Activated T-cell treated with anti-CD3 and anti-CD28 coated beads for 24 hours (primary cell): ENCODE data around the gene ZNF160.
"Not testable (repeated sequence)": the region's sequence is repeated elsewhere in the genome, so short reads cannot be mapped to it uniquely, and the experiment has no call there.

ENCODE experiments used
- DNase-seq: peaks from one replicate; pipeline ENCODE4 v3.0.0-alpha.2; 2020; ENCODE audit warnings: low read depth

ZNF160 gene

GRCh38 chr19:53091413-53092254 is 11.6 kb downstream of the ZNF160 start:
- DNase-seq = no peak

- DNase-seq = no peak
Measured at GRCh38 chr19:53088091-53088490, 15.1 kb downstream of the ZNF160 start.

DNA sequence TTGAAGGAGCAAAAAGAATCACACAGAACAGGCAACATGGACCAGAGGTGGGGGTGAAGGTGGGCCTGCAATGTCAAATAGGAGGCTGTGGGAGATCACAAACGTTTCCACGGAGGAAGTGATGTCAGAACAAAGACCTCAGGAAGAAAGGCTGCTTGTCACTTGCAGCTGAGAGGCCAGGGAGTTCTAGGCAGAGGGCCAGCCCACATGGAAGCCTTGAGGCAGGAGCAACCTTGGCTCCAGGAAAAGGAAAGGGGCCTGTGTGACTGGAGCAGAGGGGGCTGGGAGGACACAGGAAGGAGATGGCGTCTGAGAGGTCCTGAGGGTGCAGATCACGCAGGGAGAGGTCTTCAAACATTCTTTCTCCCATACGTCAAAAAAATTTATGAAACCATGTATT is 16.3 kb downstream of the ZNF160 start:
- no peak for DNase-seq

DNA sequence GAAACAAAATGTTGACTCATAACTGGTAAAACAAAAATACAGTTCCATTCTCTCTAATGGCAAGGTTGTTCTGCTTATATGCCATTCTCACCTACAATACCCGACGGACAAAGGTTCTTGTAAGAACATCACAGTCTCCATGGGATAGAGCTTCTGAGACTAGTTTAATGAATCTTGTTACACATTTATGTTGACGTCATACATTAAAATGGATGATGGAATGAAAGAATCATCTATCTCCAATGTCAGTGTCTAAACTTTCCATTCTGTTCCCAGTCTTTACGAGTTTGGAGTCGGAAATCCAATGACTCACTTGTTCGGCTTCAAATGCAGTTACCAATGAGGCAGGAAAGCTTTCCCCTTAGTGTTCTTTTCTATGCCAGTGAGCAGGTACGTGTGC is 17.7 kb downstream of the ZNF160 start:
- no peak for DNase-seq

DNA sequence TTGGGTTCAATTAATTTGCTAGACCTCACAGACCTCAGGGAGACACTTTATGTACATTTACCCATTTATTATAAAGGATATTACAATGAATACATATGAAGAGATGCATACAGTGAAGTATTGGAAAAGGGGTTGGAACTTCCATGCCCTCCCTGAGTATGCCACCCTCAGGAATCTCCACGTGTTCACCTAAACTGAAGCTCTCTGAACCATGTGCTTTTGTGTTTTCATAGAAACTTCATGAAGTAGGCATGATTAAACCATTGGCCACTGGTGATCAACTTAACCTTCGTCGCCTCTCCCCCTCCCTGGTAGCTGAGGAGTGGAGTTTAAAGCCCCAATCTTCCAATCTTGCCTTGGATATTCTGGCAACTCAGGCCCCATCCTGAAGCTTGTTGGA is 20.3 kb downstream of the ZNF160 start:
- DNase-seq = no peak

DNA sequence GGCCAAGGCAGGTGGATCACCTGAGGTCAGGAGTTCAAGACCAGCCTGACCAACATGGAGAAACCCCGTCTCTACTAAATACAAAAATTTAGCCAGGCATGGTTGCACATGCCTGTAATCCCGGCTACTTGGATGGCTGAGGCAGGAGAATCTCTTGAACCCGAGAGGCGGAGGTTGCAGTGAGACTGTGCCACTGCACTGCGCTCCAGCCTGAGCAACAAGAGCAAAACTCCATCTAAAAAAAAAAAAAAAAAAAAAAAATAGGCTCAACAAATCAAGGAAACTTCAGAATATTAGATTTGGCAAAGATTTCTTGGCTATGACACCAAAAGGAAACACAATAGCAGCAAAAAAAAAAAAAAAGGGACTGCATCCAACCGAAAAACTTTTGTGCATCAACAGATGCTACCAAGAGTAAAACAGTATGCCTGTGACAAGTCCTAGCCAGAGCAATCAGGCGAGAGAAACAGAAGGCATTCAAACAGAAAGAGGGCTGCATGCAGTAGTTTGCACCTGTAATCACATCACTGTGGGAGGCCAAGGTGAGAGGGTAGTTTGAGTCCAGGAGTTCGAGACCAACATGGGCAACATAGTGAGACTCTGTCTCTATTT is 23.8 kb downstream of the ZNF160 start:
- no peak for DNase-seq

DNA sequence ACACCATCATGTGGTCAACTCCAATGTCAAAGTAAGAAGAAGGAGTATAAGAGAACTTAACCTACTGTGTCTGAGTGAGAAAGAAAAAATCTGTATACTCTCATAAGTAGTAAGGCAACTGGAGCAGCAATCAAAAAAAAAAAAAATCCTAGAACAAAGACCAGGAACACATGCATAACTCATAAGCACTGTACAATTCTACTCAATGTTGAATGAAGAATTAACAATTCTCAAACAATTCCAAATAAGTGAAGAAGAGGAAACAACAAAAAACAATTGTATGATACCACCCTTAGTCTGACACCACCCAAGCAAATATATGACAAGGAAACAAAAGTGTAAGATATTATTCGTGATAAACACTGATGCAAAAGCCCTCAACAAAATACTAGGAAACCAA is 24.6 kb downstream of the ZNF160 start:
- DNase-seq = no peak

- DNase-seq = no peak
Measured at GRCh38 chr19:53076984-53077383, 26.2 kb downstream of the ZNF160 start.

- DNase-seq = no peak
Measured at GRCh38 chr19:53068834-53069233, 34.4 kb downstream of the ZNF160 start.

DNA sequence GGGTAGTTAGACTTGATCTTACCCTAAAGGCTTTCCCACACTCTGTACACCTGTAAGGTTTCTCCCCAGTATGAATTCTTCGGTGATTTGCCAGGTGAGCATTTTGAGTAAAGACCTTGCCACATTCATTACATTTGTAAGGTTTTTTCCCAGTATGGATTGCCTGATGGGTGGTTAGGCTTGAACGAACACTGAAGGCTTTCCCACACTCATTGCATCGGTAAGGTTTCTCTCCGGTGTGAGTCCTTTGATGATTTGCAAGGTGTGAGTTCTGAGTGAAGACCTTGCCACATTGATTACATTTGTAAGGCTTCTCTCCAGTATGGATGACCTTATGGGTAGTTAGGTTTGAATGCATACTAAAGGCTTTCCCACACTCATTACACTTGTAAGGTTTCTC is 35.0 kb downstream of the ZNF160 start:
- no peak for DNase-seq

- DNase-seq = no peak
Measured at GRCh38 chr19:53057904-53058580, 45.2 kb downstream of the ZNF160 start.

DNA sequence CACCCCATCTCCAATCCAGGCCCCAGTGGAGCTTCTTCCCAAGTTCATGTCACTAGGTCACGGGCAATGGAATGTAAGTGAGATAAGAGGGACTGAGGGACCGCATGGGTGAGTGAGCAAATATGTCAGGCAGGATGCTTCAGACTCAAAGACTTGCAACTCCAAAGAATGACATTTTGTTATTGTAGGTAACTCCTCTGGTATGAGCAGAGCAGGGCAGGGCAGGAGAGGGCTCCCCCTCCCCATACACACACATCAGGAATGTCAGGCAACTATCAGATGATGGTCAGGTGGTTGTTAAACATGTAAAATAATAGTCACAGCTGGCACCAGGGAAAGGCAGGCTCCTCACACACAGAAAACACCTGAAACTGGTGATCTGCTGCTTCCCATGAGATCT is 48.1 kb downstream of the ZNF160 start:
- no peak for DNase-seq

DNA sequence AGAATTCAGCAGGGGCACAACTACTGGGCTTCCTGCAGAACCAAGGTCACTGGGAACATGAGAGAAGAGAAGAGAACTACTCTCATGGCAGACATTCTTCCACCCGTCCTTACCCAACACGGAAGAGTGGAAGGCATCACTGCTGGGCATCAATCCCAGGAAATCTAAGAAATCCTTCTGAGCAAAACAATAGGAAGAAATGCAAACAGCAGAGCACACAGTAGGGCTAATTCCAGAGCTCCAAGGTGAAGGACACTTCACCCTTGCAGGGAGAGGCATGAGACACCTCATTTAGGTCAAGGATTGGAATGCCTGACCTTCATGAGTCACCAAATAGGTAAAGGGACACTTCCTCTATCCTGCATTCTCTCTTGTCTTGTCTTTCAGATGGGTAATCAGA is 55.8 kb downstream of the ZNF160 start:
- no peak for DNase-seq

GRCh38 chr19:53045536-53045935 is 57.7 kb downstream of the ZNF160 start:
- no peak for DNase-seq

GRCh38 chr19:53041366-53041765 is 61.9 kb downstream of the ZNF160 start:
- DNase-seq = no peak

GRCh38 chr19:53037101-53038097 is 65.8 kb downstream of the ZNF160 start:
- DNase-seq = no peak

GRCh38 chr19:53034948-53035675 is 68.1 kb downstream of the ZNF160 start:
- no peak for DNase-seq

GRCh38 chr19:53034054-53034453 is 69.2 kb downstream of the ZNF160 start:
- DNase-seq = no peak

GRCh38 chr19:53028306-53028705 is 74.9 kb downstream of the ZNF160 start:
- not testable (repeated sequence) for DNase-seq

- DNase-seq = no peak
Measured at GRCh38 chr19:53019684-53020083, 83.5 kb downstream of the ZNF160 start.
